HG03432 (cell line): ENCODE measurements around the gene HOXC10.

Source experiments
- ATAC-seq: cut with Tn5 transposase; IDR thresholded peaks from one replicate; pipeline ENCODE4 v1.9.1; 2021; ENCODE audit warnings: mild to moderate bottlenecking, moderate library complexity; ENCODE audit not compliant: unreplicated experiment

Gene HOXC10

GRCh38 chr12:53976823-53977595 is 7.9 kb upstream of the HOXC10 start:
- no peak for ATAC-seq

GRCh38 chr12:53977596-53978445 is 7.1 kb upstream of the HOXC10 start:
- no peak for ATAC-seq

- no peak for ATAC-seq
Measured at GRCh38 chr12:53978477-53979356, 6.2 kb upstream of the HOXC10 start.

GRCh38 chr12:53980104-53980801 is 4.7 kb upstream of the HOXC10 start:
- ATAC-seq = no peak

GRCh38 chr12:53980802-53981496 is 4.0 kb upstream of the HOXC10 start:
- ATAC-seq = no peak

GRCh38 chr12:53981634-53982565 is 3.0 kb upstream of the HOXC10 start:
- ATAC-seq = no peak

- no peak for ATAC-seq
Measured at GRCh38 chr12:53982648-53983567, 2.0 kb upstream of the HOXC10 start.

GRCh38 chr12:53983568-53983949 is 1.4 kb upstream of the HOXC10 start:
- no peak for ATAC-seq

GRCh38 chr12:53983950-53984572 is 885 bp upstream of the HOXC10 start:
- no peak for ATAC-seq

- ATAC-seq = no peak
Measured at GRCh38 chr12:53985692-53985993, 697 bp downstream of the HOXC10 start.

- no peak for ATAC-seq
Measured at GRCh38 chr12:53985994-53986685, 1.2 kb downstream of the HOXC10 start.

- no peak for ATAC-seq
Measured at GRCh38 chr12:53986686-53987483, 1.9 kb downstream of the HOXC10 start.

- no peak for ATAC-seq
Measured at GRCh38 chr12:53987787-53988230, 2.9 kb downstream of the HOXC10 start.

- ATAC-seq = peak; percentile 10
Measured at GRCh38 chr12:53988541-53989226, 3.7 kb downstream of the HOXC10 start.
